ENCODE results near the gene CFAP77.

Gene CFAP77

GRCh38 chr9:132497731-132498130, 87.7 kb downstream of the CFAP77 start:
- no peak for DNase-seq

- no peak for DNase-seq
These were observed 88.7 kb downstream of the CFAP77 start for GRCh38 chr9:132498531-132499210.

- DNase-seq: no peak
These were observed 89.2 kb downstream of the CFAP77 start for GRCh38 chr9:132499251-132499650.

- no peak for DNase-seq
These were observed 90.2 kb downstream of the CFAP77 start for GRCh38 chr9:132500193-132500592.

- DNase-seq: no peak
These were observed 92.5 kb downstream of the CFAP77 start for GRCh38 chr9:132502480-132502879.

- no peak for DNase-seq
These were observed 93.1 kb downstream of the CFAP77 start for GRCh38 chr9:132503116-132503515.

- no peak for DNase-seq
These were observed 94.5 kb downstream of the CFAP77 start for GRCh38 chr9:132504488-132504887.

GRCh38 chr9:132505991-132506655, 96.1 kb downstream of the CFAP77 start:
- no peak for DNase-seq

- DNase-seq: no peak
These were observed 97.1 kb downstream of the CFAP77 start for GRCh38 chr9:132506977-132507669.

GRCh38 chr9:132507670-132508469, 97.9 kb downstream of the CFAP77 start:
- DNase-seq: no peak

GRCh38 chr9:132509928-132510874, 100.2 kb downstream of the CFAP77 start:
- no peak for DNase-seq

GRCh38 chr9:132511191-132511999, 101.4 kb downstream of the CFAP77 start:
- no peak for DNase-seq

- no peak for DNase-seq
These were observed 103.4 kb downstream of the CFAP77 start for GRCh38 chr9:132513416-132513815.

- DNase-seq: no peak
These were observed 104.2 kb downstream of the CFAP77 start for GRCh38 chr9:132514011-132514744.

- no peak for DNase-seq
These were observed 104.8 kb downstream of the CFAP77 start for GRCh38 chr9:132514821-132515220.

GRCh38 chr9:132516301-132516700, 106.3 kb downstream of the CFAP77 start:
- no peak for DNase-seq

GRCh38 chr9:132516911-132517310, 106.9 kb downstream of the CFAP77 start:
- DNase-seq: no peak

- no peak for DNase-seq
These were observed 108.0 kb downstream of the CFAP77 start for GRCh38 chr9:132517815-132518550.

- no peak for DNase-seq
These were observed 108.6 kb downstream of the CFAP77 start for GRCh38 chr9:132518626-132519025.

GRCh38 chr9:132519033-132519432, 109.0 kb downstream of the CFAP77 start:
- no peak for DNase-seq

All from NCI-H187 treated with DMSO at 0.1 percent for 48 hours (cell line).